ENCODE measurements around the gene MYT1.

Gene MYT1

DNA sequence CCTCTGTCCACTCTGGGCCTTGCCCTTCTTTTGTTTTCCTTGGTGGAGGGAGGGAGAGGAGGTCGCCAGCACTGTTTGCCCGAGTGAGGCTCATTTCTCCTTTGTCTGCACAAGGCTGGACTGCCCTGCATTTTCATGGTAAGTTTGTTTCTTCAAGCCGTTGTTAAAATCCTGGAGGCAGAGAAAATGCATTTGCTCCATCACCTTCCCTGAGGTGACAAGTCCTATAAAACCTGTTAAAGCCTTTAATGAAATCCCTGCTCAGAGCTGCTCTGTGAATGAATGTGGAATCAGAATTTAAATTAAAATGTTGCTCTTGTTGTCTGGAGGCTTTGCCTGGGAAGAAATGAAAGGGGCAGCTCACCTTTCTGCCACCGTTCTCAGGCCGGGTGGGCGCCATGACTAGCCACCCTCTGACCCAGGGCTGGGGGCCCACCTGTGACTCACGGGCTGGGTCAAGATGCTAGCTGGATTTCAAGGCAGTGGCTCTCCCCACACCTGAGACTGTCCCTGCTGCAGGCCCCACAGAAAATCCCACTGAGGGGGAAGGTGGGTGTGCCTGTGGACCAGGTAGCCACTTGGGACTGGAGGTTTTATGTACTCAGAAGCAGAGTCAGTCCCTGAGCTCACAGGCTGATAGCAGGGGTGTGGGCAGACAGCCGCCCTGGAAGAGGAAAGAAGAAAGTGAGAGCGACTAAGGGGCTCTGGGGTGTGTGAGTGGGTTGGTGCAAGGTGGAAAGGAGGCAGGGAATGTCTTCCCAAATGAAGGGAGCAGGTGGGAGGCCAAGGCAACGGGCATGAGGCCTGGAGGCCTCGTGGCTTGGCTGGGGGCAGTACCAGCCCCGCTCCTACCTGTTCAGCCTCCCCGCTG is 24.0 kb upstream of the MYT1 start:
- no peak for DNase-seq

- no peak for DNase-seq
Measured at GRCh38 chr20:64140956-64141355, 23.3 kb upstream of the MYT1 start.

- DNase-seq = peak; percentile 37 to 88 (median 71)
Measured at GRCh38 chr20:64142590-64142989, 21.7 kb upstream of the MYT1 start.

GRCh38 chr20:64143018-64143801 is 21.0 kb upstream of the MYT1 start:
- no peak for DNase-seq

GRCh38 chr20:64144144-64144912 is 19.9 kb upstream of the MYT1 start:
- DNase-seq = no peak

DNA sequence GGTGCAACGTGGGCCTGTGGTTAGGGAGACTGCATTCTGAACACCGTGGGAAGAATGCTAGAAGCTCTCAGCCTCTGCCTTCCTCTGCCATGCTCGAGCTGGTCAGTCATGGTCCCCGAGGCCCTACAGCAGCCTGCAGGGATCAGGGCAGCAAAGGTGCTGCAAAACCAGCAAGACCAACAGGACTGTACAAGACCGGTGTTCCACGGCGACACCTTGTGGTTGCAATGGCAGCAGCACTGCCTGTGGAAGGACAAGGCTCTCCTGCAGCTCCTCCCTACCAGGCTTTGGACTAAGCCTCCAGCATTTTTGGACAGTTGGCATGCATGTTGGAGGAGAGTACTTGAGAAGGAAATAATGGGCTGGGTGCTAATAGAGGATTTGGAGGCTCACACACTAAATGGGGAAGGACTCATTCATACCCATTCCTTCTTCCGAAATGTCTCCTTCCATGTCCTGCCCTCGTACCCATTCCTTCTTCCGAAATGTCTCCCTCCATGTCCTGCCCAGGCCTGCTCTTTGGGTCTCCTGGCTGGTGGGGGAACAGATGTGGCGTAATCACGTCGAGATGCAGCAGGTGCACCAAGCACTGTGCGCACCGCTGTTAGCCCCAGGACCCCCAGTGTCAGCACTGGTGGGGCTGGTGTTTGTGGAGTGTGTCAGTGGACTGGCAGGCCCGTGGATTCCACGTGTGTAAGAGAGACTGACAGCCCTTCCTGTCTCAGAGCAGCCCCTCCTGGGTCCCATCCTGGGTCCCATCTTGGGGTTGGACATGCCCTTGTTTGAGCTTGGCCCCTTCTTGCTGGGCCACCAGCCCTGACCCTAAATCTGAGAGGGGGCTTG is 18.6 kb upstream of the MYT1 start:
- no peak for DNase-seq

DNA sequence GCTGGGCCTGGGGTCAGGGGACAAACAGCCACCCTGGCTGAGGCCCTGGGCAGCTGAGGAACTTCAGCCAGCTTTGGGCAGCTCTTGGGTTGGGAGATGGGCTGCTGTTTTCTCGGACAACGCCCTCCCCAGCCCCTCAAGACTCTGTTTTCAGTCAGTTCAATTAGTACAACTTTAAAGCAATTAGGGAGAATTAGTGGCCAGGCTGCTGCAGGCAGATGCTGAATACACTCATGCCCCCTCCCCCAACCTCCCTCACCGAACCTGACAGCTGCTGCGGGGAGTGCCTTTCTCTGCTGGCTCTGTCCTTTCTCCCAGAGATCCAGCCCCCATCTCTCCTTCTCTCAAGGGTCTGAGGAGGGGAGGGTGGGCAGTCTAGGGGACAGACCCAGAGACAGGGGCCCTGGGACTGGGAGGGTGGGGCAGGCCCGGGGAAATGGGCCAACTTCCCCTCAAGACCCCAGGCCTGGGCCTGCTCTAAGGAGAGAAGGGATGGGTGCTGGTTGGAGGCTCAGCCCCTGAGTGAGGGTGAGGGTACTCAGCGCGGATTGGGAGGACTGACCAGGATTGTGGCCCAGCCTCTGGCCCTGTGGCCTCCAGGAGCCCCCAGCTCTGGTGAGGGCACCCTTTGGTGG is 17.8 kb upstream of the MYT1 start:
- DNase-seq = peak; percentile 66 to 85 (median 71)

GRCh38 chr20:64146936-64147477 is 17.2 kb upstream of the MYT1 start:
- DNase-seq = peak in 1 of 3 experiments; percentile 39

DNA sequence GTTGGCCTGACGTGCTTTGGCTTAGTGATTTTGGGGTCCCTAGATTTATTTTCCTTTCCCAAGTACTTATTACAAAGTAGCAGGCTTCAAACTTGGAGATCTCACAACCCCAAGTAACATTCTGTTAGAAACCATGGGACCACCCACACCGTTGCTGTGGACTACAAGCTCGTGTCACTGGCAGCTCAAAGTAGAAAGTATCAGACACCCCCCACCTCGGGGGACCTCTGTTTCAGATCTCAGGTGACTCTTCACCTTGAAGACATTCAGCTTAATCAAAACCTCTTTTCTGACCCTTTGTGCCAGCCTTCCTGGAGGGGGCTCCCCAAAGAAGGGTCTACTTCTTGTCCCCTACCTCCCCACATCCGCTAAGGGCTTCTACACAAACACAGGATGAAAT is 15.7 kb upstream of the MYT1 start:
- DNase-seq = no peak

DNA sequence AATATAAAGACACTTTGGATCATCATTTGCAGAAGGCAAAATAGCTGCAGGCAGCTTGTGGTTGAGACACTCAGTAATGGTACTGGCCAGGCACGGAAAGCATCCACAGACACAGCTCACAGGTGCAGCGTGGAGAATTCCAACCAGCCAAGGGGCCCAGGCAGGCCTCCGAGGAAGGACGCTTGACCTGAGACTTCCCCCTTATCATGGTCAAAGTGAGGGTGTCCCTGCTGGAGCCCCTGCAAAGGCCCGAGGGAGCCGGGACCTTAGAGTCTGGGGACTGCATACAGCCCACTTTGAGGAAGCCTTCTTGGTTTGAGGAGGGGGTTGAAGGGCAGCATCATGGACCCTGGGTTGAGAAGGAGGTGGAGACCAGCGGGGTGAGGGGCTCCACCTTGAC is 15.1 kb upstream of the MYT1 start:
- no peak for DNase-seq

DNA sequence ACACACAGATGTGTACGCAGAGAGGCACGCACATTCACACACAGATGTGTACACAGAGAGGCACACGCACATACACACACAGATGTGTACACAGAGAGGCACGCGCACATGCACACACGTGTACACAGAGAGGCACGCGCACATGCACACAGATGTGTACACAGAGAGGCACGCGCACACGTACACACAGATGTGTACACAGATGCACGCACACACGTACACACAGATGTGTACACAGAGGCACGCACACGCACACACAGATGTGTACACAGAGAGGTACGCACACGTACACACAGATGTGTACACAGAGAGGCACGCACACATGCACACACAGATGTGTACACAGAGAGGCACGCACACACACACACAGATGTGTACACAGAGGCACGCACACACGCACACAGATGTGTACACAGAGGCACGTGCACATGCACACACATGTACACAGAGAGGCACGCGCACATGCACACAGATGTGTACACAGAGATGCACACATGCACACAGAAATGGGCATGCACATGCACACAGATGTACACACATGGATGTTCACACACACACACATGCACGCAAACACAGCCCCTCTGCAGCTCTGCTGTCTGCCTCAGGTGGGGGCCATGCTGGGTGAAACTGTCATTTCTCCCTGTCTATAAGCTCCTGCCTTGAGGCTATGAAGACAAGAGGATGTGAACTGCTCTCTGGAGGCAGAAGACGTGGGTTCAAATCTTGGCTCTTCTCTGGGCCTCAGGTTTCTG is 14.3 kb upstream of the MYT1 start:
- no peak for DNase-seq

- no peak for DNase-seq
Measured at GRCh38 chr20:64150756-64151632, 13.3 kb upstream of the MYT1 start.

DNA sequence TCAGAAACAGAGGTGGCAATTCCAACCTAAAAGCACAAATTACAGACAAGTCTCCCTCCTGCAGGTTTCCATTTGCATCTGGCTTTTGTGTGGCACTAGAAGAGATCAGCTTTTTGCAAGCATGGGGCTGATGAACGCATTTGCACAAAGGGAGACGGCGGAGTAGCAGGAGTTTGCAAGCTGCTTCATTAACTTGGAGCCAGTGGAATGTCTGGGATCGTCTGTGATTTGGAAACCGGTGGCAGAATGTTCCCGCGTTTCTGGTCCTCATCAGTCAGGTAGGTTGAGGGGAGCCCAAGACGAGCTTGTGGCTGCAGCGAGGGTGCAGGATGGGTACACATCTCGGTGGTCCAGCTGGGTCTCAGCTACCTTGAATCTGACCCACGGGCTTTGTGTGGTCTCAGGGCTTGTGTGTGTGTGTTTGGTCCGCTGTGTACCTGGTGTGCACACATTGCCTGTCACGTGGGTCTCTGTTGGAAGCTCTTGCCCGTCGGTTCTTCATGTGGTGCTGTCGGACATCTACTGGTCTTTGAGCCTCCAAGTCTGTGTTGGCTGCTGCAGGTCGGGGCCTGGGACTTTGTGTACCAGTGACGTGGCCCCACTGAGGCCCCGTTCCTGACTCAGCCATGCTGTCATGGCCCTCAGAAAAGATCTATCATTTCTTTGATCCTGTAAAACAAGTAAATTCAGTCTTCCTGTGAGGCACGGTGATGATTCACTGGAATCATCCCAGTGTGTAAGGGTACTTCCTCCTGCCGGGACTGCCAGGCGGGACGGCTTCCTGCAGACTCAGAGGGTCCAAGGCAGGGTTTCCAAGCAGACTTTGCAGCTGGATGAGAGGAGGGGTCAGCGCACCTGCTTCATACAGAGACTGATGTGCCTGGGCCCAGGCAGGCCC is 12.4 kb upstream of the MYT1 start:
- DNase-seq = peak in 1 of 3 experiments; percentile 18

GRCh38 chr20:64152906-64153305 is 11.3 kb upstream of the MYT1 start:
- peak; percentile 94 to 97 (median 96) for DNase-seq

- no peak for DNase-seq
Measured at GRCh38 chr20:64153410-64153809, 10.8 kb upstream of the MYT1 start.

DNA sequence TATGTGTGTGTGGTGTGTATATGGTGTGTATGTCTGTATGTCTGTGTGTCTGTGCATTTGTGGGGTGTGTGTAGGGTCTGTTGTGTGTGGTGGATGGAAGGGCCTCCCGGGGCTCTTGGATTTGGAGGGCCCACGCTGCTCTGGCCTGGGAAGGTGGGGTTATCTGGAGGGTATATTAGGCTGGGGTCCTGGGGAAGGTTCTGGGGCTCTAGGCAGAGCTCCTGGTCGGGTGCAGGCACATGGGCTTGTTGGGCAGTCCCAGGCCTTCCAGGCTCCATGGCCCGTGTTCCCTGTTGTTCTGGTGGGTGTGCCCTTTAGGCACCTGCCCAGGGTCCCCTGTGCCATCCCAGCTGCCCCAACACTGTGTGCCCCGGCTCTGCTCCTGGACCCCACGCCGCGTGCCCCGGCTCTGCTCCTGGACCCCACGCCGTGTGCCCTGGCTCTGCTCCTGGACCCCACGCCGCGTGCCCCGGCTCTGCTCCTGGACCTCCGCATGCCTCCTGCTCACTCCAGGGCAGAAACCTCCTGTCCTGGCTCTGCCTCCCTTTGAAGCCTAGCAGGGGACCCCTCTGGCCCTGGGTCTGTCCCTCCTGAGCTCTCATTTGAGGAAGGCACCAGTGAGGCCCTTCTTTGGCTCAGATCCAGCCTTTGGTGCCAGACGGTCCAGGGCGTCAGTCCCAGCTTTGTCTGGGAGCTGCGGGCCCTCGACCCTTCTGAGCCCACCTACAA is 10.2 kb upstream of the MYT1 start:
- DNase-seq = no peak

- no peak for DNase-seq
Measured at GRCh38 chr20:64154590-64155257, 9.5 kb upstream of the MYT1 start.
